WI38 (cell line): ENCODE measurements around the gene TMEM143.

ENCODE experiments used
- H3K4me3 ChIP-seq: 2 replicates; pipeline ENCODE4 v1.5.1; 2011; ENCODE audit warnings: low read depth, mild to moderate bottlenecking, control low read depth, low read length
- TF ChIP-seq, protein P1 (sequence below): IDR thresholded peaks from 2 replicates; pipeline ENCODE4 v1.5.1; 2012; ENCODE audit warnings: low read depth, mild to moderate bottlenecking, control low read depth, low read length

Gene TMEM143

DNA sequence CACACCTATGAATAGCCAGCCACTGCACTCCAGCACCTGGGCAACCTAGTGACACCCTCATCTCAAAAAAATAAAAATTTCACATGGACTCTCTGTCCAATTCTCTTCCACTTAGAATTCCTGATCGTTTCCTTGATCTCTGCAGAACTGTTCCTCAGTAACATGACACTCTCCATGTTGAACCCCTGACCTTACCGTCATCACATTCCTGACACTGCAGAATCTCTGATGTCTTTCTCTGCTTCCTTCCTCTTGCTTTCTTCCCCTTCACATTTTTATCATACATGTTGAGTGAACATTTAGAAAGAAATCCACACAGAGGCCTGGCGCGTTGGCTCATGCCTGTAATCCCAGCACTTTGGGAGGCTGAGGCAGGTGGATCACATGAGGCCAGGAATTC lies 78.8 kb downstream of the TMEM143 start:
- TF ChIP-seq, protein P1, sequence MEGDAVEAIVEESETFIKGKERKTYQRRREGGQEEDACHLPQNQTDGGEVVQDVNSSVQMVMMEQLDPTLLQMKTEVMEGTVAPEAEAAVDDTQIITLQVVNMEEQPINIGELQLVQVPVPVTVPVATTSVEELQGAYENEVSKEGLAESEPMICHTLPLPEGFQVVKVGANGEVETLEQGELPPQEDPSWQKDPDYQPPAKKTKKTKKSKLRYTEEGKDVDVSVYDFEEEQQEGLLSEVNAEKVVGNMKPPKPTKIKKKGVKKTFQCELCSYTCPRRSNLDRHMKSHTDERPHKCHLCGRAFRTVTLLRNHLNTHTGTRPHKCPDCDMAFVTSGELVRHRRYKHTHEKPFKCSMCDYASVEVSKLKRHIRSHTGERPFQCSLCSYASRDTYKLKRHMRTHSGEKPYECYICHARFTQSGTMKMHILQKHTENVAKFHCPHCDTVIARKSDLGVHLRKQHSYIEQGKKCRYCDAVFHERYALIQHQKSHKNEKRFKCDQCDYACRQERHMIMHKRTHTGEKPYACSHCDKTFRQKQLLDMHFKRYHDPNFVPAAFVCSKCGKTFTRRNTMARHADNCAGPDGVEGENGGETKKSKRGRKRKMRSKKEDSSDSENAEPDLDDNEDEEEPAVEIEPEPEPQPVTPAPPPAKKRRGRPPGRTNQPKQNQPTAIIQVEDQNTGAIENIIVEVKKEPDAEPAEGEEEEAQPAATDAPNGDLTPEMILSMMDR: no peak
- H3K4me3 ChIP-seq: no peak overlapping the region

DNA sequence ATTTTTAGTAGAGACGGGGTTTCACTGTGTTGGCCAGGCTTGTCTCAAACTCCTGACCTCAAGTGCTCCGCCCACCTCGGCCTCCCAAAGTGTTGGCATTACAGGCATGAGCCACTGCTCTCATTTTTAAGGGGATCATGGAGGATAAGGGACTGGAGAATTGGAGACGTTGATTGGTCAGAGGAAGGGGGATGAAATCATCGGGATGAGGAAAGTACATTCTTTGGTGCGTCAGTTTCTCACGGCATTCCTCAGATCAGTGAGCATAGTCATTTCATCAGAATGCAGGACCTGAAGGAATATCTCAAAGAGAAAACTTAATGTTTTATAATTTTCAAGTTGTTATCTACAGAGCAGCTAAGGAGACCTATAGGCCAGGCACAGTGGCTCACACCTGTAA lies 79.8 kb downstream of the TMEM143 start:
- TF ChIP-seq, protein P1: no peak
- no peak overlapping the region for H3K4me3 ChIP-seq
